ENCODE results near the gene RNGTT.

The RNGTT gene

GRCh38 chr6:88815491-88815890, 147.9 kb downstream of the RNGTT start:
- no peak overlapping the region for H3K4me3 ChIP-seq (ENCODE audit: control insufficient read depth, low read depth, low read length)
- no peak for DNase-seq (ENCODE audit: low read depth)
- no peak for TF ChIP-seq CTCF (IDR thresholded peaks at IDR 0.05; ENCODE audit: control insufficient read depth, insufficient read depth, low read depth, low read length, missing control alignments)

- H3K4me3 ChIP-seq (ENCODE audit: control insufficient read depth, low read depth, low read length): no peak overlapping the region
- TF ChIP-seq CTCF (IDR thresholded peaks at IDR 0.05; ENCODE audit: control insufficient read depth, insufficient read depth, low read depth, low read length, missing control alignments): no peak
- DNase-seq (ENCODE audit: low read depth): no peak
These were observed 148.5 kb downstream of the RNGTT start for GRCh38 chr6:88814909-88815308.

- TF ChIP-seq CTCF (IDR thresholded peaks at IDR 0.05; ENCODE audit: control insufficient read depth, insufficient read depth, low read depth, low read length, missing control alignments): no peak
- no peak for DNase-seq (ENCODE audit: low read depth)
These were observed 150.4 kb downstream of the RNGTT start for GRCh38 chr6:88813045-88813444.

GRCh38 chr6:88810701-88811100, 152.7 kb downstream of the RNGTT start:
- TF ChIP-seq CTCF (IDR thresholded peaks at IDR 0.05; ENCODE audit: control insufficient read depth, insufficient read depth, low read depth, low read length, missing control alignments): no peak
- DNase-seq (ENCODE audit: low read depth): no peak
- H3K4me3 ChIP-seq (ENCODE audit: control insufficient read depth, low read depth, low read length): no peak overlapping the region

More at GRCh38 chr6:88813045-88813444, 150.4 kb downstream of the RNGTT start:
- no peak overlapping the region for H3K4me3 ChIP-seq (ENCODE audit: control insufficient read depth, low read depth, low read length)

- no peak for DNase-seq (ENCODE audit: low read depth)
- no peak for TF ChIP-seq CTCF (IDR thresholded peaks at IDR 0.05; ENCODE audit: control insufficient read depth, insufficient read depth, low read depth, low read length, missing control alignments)
- H3K4me3 ChIP-seq (ENCODE audit: control insufficient read depth, low read depth, low read length): no peak overlapping the region
These were observed 153.3 kb downstream of the RNGTT start for GRCh38 chr6:88810089-88810488.

GRCh38 chr6:88808381-88808780, 155.0 kb downstream of the RNGTT start:
- TF ChIP-seq CTCF (IDR thresholded peaks at IDR 0.05; ENCODE audit: control insufficient read depth, insufficient read depth, low read depth, low read length, missing control alignments): no peak
- DNase-seq (ENCODE audit: low read depth): no peak
- H3K4me3 ChIP-seq (ENCODE audit: control insufficient read depth, low read depth, low read length): no peak overlapping the region

GRCh38 chr6:88807622-88808021, 155.8 kb downstream of the RNGTT start:
- no peak overlapping the region for H3K4me3 ChIP-seq (ENCODE audit: control insufficient read depth, low read depth, low read length)
- no peak for DNase-seq (ENCODE audit: low read depth)
- no peak for TF ChIP-seq CTCF (IDR thresholded peaks at IDR 0.05; ENCODE audit: control insufficient read depth, insufficient read depth, low read depth, low read length, missing control alignments)
